GM12891 (cell line): ENCODE measurements around the gene CALML6.

Source experiments
- POLR2A ChIP-seq: IDR thresholded peaks from 2 replicates; pipeline ENCODE4 v1.6.1; 2011; ENCODE audit warnings: low read depth, low read length, control low read depth
- POLR2AphosphoS5 ChIP-seq: IDR thresholded peaks from 2 replicates; pipeline ENCODE4 v1.6.1; 2011; ENCODE audit warnings: low read depth, low read length, control low read depth
- TAF1 ChIP-seq: IDR thresholded peaks from 2 replicates; pipeline ENCODE4 v1.6.1; 2011; ENCODE audit warnings: low read depth, low read length, control low read depth

GRCh38 chr1:1893291-1893985 is 21.6 kb upstream of the CALML6 start:
- no peak for TF ChIP-seq TAF1
- TF ChIP-seq POLR2AphosphoS5: no peak
- no peak for TF ChIP-seq POLR2A
